OCI-LY3 (cell line): ENCODE data around the gene LGALS1.

Experiments
- CTCF ChIP-seq: fragments of 200-600, 300-600 bp; sonication (generic); IDR thresholded peaks from 2 replicates; pipeline ENCODE4 v1.5.1; 2014; ENCODE audit warnings: antibody characterized with exemption, low read length, low read depth
- EZH2phosphoT487 ChIP-seq: fragments of 200-600 bp; shearing (Covaris generic); IDR thresholded peaks from 2 replicates; pipeline ENCODE4 v1.6.1; 2018; ENCODE audit warnings: antibody characterized with exemption, mixed run types, low read depth

DNA sequence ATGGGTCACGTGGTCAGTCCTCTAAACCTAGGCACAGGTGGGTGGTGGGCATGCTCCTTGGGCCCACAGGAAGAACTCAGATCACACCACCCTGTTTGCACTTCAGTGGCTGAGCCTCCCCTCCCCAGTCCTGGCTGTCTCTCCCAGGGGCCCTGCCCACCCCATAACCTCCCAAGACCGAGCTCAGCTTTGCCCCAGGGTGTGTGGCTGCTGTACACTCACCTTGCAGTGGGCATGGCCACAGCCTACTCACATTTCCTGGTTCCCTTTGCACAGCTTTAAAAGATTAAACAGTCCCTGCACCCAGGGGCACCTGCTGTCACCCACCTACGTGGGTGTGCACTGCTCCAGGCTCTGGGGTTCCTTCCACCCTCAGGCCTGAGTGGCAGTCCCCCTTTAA lies 35.2 kb downstream of the LGALS1 start:
- TF ChIP-seq CTCF, result no peak
- TF ChIP-seq EZH2phosphoT487, result no peak
